ENCODE results near the gene DHX35. TPM values are rescaled to one million over a fixed set of nuclear protein-coding genes. Genes with fewer than 3 reads are reported as not detected.

Gene DHX35
- total RNA-seq, 3 donors from 2014 or later (not counting 1 experiment from before 2014, with no cell fraction given), result 8.8 to 11.4 (median 10.2) TPM

- Mint-ChIP-seq H3K27ac (peak overlapping the region in 1 of 2 donors; percentile 81), H3K27me3 (ENCODE audit: low read depth in 2 of 2) (peaks cover 7 to 13% of the 10 kb centered on the region in 2 donors), H3K9me3 (no peaks in the 10 kb centered on the region), H3K4me1 (no peaks in the 10 kb centered on the region), H3K4me3 (peak overlapping the region; percentile 75), H3K36me3 (no peaks in the 10 kb centered on the region)
- Histone ChIP-seq H3K9me3 (ENCODE audit: control insufficient read depth, insufficient read depth, low read length) (no peaks in the 10 kb centered on the region), H3K4me1 (ENCODE audit: control insufficient read depth, insufficient read depth, low read length) (peaks cover 16% of the 10 kb centered on the region), H3K4me3 (ENCODE audit: low read length) (peak overlapping the region; percentile 73), H3K36me3 (ENCODE audit: control insufficient read depth, insufficient read depth, low read length) (no peaks in the 10 kb centered on the region), H3K27me3 (ENCODE audit: control insufficient read depth, insufficient read depth, low read length) (no peaks in the 10 kb centered on the region), H3K27ac (ENCODE audit: low read length) (peak overlapping the region; percentile 15)
- intact Hi-C loops (cut with micrococcal nuclease), result loop anchor here (1.0 to 5.0 kb wide), 2 partner anchors 31 to 418 kb away; no protein-coding TSS in a partner anchor
- TF ChIP-seq CTCF (IDR thresholded peaks at IDR 0.05), result peak; percentile 99
- DNase-seq (peak; percentile 82 to 89), ATAC-seq (peak; percentile 84 to 94 (median 91))
- WGBS (ENCODE audit: insufficient coverage), result 2% methylated on average over 69 of the region's 69 CpGs
These were observed 87.8 kb downstream of the DHX35 start for GRCh38 chr20:39049684-39050554.

GRCh38 chr20:39050555-39050902 is 88.4 kb downstream of the DHX35 start:
- peak overlapping the region; percentile 69 for H3K4me3 Mint-ChIP-seq
- DNase-seq (no peak), ATAC-seq (no peak)
- peaks cover 7 to 13% of the 10 kb centered on the region in 2 donors for H3K27me3 Mint-ChIP-seq (ENCODE audit: low read depth in 2 of 2)
- no peak overlapping the region for H3K27ac ChIP-seq (ENCODE audit: low read length)
- H3K4me3 ChIP-seq (ENCODE audit: low read length), result peak overlapping the region; percentile 73
- TF ChIP-seq CTCF (IDR thresholded peaks at IDR 0.05), result no peak
- H3K36me3 ChIP-seq (ENCODE audit: control insufficient read depth, insufficient read depth, low read length), result no peaks in the 10 kb centered on the region
- no peaks in the 10 kb centered on the region for H3K9me3 Mint-ChIP-seq
- no peaks in the 10 kb centered on the region for H3K36me3 Mint-ChIP-seq
- intact Hi-C loops (cut with micrococcal nuclease), result loop anchor here (1.0 kb wide), 1 partner anchor 31 kb away; no protein-coding TSS in a partner anchor
- H3K4me1 Mint-ChIP-seq, result no peaks in the 10 kb centered on the region
- peak overlapping the region in 1 of 2 donors; percentile 81 for H3K27ac Mint-ChIP-seq
- H3K27me3 ChIP-seq (ENCODE audit: control insufficient read depth, insufficient read depth, low read length), result no peaks in the 10 kb centered on the region
- H3K9me3 ChIP-seq (ENCODE audit: control insufficient read depth, insufficient read depth, low read length), result no peaks in the 10 kb centered on the region
- WGBS (ENCODE audit: insufficient coverage), result 89% methylated on average over 3 of the region's 4 CpGs
- H3K4me1 ChIP-seq (ENCODE audit: control insufficient read depth, insufficient read depth, low read length), result peaks cover 16% of the 10 kb centered on the region

- H3K9me3 Mint-ChIP-seq, result no peaks in the 10 kb centered on the region
- Histone ChIP-seq H3K27ac (ENCODE audit: low read length) (no peak overlapping the region), H3K36me3 (ENCODE audit: control insufficient read depth, insufficient read depth, low read length) (no peaks in the 10 kb centered on the region), H3K9me3 (ENCODE audit: control insufficient read depth, insufficient read depth, low read length) (no peaks in the 10 kb centered on the region), H3K4me3 (ENCODE audit: low read length) (no peak overlapping the region), H3K27me3 (ENCODE audit: control insufficient read depth, insufficient read depth, low read length) (no peaks in the 10 kb centered on the region), H3K4me1 (ENCODE audit: control insufficient read depth, insufficient read depth, low read length) (peaks cover 16% of the 10 kb centered on the region)
- no peak for ATAC-seq
- H3K36me3 Mint-ChIP-seq, result no peaks in the 10 kb centered on the region
- H3K27ac Mint-ChIP-seq, result no peak overlapping the region
- no peak overlapping the region for H3K4me3 Mint-ChIP-seq
- WGBS (ENCODE audit: insufficient coverage), result 99% methylated on average over 8 of the region's 8 CpGs
- peaks cover 13 to 17% of the 10 kb centered on the region in 2 donors for H3K27me3 Mint-ChIP-seq (ENCODE audit: low read depth in 2 of 2)
- DNase-seq, result no peak
- no peaks in the 10 kb centered on the region for H3K4me1 Mint-ChIP-seq
- intact Hi-C loops (cut with micrococcal nuclease), result no loop called here
- TF ChIP-seq CTCF (IDR thresholded peaks at IDR 0.05), result no peak
These were observed 90.5 kb downstream of the DHX35 start for GRCh38 chr20:39052676-39053075.

Measured in natural killer cell (primary cell).